ENCODE results near the gene EOMES.

Gene EOMES

GRCh38 chr3:27680517-27681246 is 41.4 kb downstream of the EOMES start:
- no peak for DNase-seq (ENCODE audit: low read depth)

- DNase-seq (ENCODE audit: low read depth) = no peak
These were observed 42.4 kb downstream of the EOMES start for GRCh38 chr3:27679691-27680090.

GRCh38 chr3:27678234-27678633 is 43.9 kb downstream of the EOMES start:
- no peak for DNase-seq (ENCODE audit: low read depth)

GRCh38 chr3:27677565-27677964 is 44.6 kb downstream of the EOMES start:
- no peak for DNase-seq (ENCODE audit: low read depth)

GRCh38 chr3:27675287-27675686 is 46.8 kb downstream of the EOMES start:
- DNase-seq (ENCODE audit: low read depth) = no peak

- DNase-seq (ENCODE audit: low read depth) = no peak
These were observed 48.4 kb downstream of the EOMES start for GRCh38 chr3:27673701-27674100.

- DNase-seq (ENCODE audit: low read depth) = no peak
These were observed 51.0 kb downstream of the EOMES start for GRCh38 chr3:27671101-27671500.

- DNase-seq (ENCODE audit: low read depth) = no peak
These were observed 51.5 kb downstream of the EOMES start for GRCh38 chr3:27670619-27671018.

- no peak for DNase-seq (ENCODE audit: low read depth)
These were observed 52.5 kb downstream of the EOMES start for GRCh38 chr3:27669591-27669990.

- DNase-seq (ENCODE audit: low read depth) = no peak
These were observed 54.4 kb downstream of the EOMES start for GRCh38 chr3:27667751-27668150.

GRCh38 chr3:27666708-27667107 is 55.4 kb downstream of the EOMES start:
- DNase-seq (ENCODE audit: low read depth) = no peak

- DNase-seq (ENCODE audit: low read depth) = no peak
These were observed 55.9 kb downstream of the EOMES start for GRCh38 chr3:27666272-27666671.

All from stimulated activated CD8-positive, alpha-beta memory T cell treated with anti-CD3 and anti-CD28 coated beads, Interleukin-12 subunit alpha, Interleukin-12 subunit beta, amount 100 ng/mL, for 1 hour (primary cell).